NT2/D1 (cell line): ENCODE results near the gene OTOF.

Source experiments
- SUZ12 ChIP-seq: IDR thresholded peaks from 2 replicates; pipeline ENCODE4 v1.6.1; 2011; ENCODE audit not compliant: insufficient read length, insufficient read depth; ENCODE audit errors: extremely low read depth
- ZNF274 ChIP-seq: IDR thresholded peaks from 2 replicates; pipeline ENCODE4 v1.6.1; 2011; ENCODE audit warnings: mild to moderate bottlenecking, low read depth, low read length

GRCh38 chr2:26410764-26411243 is 67.1 kb downstream of the OTOF start:
- no peak for TF ChIP-seq ZNF274
- TF ChIP-seq SUZ12, result no peak
